Activated naive CD8-positive, alpha-beta T cell treated with anti-CD3 and anti-CD28 coated beads, Interleukin-2, amount 50 U/mL, for 16 hours (primary cell): ENCODE results near the gene SLC35F3.
"Not testable (repeated sequence)": the region's sequence is repeated elsewhere in the genome, so short reads cannot be mapped to it uniquely, and the experiment has no call there.

ENCODE experiments used
- DNase-seq: peaks from one replicate; pipeline ENCODE4 v3.0.0-alpha.2; 2020; ENCODE audit warnings: low read depth, low spot score

SLC35F3 gene

GRCh38 chr1:234288946-234289345, 384.5 kb downstream of the SLC35F3 start:
- no peak for DNase-seq

DNA sequence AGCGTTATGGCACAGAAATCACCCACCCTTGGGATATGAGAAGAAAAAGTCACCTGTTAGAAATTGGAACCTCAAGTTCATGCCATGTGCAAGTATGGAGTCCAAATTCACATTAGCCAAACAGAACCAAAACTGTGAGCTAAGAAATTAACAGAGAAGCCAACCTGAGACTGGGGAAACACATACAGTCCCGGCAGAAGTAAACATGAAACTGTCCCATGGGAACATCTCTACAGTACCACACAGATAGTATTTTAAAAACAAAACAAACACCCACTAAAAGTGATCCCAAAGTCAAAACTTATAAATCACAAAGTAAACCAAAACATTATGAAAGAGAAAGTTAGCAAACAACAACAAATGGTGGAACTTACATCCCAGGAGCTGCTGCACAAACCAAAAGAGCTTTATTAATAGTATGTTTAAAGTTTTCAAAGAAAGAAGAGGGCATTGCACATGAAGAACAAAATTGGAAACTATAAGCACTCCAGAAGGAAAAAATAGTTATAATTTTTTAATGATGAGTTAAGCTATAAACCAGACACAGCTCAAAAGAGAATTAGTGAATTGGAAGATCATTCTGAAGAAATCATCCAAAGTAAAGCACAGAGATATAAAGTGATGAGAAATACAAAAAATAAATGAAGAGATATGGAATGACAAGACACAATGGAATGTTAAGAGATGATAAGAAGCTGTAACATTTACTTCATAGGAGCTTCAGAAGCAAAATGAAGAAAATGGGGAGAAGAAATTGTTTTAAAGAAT, 385.2 kb downstream of the SLC35F3 start:
- no peak for DNase-seq

GRCh38 chr1:234292011-234292410, 387.5 kb downstream of the SLC35F3 start:
- DNase-seq = no peak

- no peak for DNase-seq
Observed at GRCh38 chr1:234292548-234292947, 388.1 kb downstream of the SLC35F3 start.

DNA sequence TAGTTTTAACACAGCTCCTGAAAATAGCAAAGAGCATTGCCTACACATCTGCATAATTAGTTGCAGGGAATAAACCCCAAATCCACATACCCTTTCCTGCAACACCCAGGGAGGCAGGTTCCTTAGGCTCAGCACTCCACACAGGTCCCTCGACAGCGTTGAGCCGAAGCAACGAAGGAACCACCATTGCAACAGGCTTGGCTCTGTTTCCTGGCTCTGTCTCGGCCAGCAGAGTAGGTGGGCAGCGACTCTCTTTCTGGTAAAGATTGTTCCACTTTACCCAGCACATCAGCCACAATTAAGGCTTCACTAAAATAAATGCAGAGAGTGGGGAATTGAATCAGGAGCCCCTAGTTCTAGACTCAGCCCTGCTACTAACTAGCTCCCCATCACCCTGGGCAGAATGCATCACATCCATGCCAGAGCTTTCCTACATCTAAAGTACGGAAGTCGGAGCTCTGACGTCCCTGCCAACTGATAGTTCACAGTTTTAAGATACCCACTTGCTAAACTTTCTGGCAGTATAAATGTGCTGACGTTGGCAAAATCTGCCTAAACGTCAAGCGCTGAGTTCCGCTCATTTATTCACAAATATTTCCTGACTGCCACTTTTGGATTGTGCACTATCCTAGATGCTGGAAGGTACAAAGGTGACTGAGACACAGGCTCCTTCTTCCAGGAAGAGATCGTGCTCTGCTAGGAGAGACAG, 389.8 kb downstream of the SLC35F3 start:
- no peak for DNase-seq

GRCh38 chr1:234295068-234295467, 390.6 kb downstream of the SLC35F3 start:
- DNase-seq = no peak

GRCh38 chr1:234295626-234296025, 391.1 kb downstream of the SLC35F3 start:
- no peak for DNase-seq

DNA sequence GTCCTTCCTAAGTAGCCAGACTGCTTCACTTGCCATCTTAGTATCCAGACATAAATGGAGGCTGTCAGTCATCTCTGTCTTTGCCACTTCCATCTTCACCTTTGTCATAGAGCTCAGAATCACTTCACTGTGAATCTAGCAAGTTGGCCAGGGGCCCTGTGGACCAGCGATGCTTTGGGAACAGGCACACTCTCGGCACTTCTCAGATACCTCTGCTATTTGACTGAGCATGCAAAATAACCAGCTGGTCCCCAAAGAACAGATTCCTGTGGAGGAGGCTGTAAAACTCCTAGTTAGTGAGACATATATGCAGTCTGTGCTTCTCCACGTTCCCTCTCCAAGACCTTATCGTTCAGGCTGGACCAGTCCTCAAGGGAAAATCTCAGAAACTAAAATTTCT, 392.0 kb downstream of the SLC35F3 start:
- DNase-seq = no peak

- DNase-seq = no peak
Observed at GRCh38 chr1:234297668-234298067, 393.2 kb downstream of the SLC35F3 start.

- no peak for DNase-seq
Observed at GRCh38 chr1:234300096-234300495, 395.6 kb downstream of the SLC35F3 start.

DNA sequence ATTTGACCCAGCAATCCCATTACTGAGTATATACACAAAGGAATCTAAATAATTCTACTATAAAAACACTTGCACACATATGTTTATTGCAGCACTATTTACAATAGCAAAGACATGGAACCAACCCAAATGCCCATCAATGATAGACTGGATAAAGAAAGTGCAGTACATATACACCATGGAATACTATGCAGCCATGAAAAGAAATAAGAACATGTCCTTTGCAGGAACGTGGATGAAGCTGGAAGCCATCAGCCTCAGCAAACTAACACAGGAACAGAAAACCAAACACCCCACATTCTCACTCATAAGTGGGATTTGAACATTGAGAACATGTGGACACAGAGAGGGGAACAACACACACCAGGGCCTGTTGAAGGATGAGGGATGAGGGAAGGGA, 397.2 kb downstream of the SLC35F3 start:
- DNase-seq = not testable (repeated sequence)

- no peak for DNase-seq
Observed at GRCh38 chr1:234302354-234302962, 398.0 kb downstream of the SLC35F3 start.

DNA sequence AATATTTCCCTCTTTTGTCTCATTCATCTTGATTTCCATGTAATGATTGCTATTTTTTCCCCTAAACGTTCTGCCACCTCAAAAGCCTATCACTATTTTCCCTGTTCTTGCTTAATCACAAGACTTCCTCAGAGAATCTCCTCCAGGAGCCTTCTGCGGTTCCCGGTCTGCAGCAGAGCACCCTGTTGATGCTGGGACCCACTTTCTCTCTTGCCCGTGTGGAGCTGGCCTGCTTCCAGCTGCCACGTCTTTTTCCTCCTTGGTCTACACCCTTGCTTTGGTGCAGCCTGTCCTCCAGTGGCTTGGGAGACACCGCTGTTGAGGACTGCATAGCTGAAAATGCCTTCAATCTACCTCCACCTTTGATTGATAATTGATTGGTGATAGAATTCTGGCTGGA, 398.8 kb downstream of the SLC35F3 start:
- DNase-seq = no peak

DNA sequence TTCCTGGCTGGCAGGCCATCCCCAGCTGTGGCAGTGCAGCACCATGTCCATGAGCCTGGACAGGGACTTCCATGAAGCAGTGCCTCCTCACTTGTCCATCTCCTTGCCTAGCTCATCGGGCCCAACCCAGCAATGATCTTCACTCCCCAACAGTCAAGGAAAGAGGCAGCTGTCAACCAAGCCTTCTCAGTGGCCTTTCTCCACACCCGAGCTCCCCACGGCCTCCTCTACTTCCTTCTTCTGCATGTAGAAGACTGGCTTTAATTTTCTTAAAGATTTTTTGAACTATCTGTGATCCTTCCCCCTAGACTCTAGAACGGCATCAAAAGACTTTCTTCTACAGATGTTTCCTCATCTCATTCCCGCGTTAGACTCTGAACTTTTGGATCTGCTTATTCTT, 403.2 kb downstream of the SLC35F3 start:
- DNase-seq = no peak

- no peak for DNase-seq
Observed at GRCh38 chr1:234309243-234309597, 404.7 kb downstream of the SLC35F3 start.

DNA sequence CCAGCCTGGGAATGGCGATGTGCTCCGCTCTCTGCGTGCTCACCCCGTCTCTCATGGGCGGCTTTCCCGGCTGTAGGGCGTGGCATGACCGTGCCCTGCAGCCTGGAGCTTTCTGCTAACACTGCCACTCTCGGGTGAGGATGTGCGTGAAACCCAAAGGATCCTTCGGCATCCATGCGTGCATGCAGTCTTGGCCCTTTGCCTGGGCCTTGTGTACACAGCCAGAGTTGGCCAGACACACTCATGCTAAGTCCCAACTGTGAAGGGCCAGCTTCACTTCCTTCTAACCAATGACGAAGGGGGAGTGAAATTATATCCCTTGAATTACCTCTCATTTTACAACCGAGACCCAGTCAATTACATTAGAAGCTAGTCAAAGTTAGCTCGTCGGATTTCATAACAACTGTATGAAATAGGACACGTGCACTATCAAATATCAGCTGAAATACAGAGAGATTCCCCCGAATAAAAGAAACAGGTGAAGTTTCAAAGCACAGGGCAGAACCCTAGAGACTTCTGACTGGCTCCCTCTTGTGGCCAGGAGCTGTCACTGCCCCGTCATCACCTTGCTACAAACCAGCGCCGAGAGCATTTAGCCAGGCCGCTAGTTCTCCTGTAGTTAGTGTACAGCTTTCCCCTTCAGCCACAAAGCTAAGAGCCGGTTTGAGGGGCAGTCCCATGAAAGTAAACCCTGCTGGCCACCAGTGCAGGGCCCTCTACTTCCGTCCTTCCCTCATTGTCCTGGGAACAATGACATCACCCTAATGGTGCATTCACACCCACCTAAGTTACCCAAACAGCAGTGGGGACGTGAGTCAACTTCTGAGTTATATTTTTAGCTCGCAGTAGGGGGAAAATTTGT, 405.4 kb downstream of the SLC35F3 start:
- DNase-seq = peak; percentile 51

- no peak for DNase-seq
Observed at GRCh38 chr1:234310460-234310817, 406.0 kb downstream of the SLC35F3 start.

- no peak for DNase-seq
Observed at GRCh38 chr1:234311414-234311813, 406.9 kb downstream of the SLC35F3 start.

DNA sequence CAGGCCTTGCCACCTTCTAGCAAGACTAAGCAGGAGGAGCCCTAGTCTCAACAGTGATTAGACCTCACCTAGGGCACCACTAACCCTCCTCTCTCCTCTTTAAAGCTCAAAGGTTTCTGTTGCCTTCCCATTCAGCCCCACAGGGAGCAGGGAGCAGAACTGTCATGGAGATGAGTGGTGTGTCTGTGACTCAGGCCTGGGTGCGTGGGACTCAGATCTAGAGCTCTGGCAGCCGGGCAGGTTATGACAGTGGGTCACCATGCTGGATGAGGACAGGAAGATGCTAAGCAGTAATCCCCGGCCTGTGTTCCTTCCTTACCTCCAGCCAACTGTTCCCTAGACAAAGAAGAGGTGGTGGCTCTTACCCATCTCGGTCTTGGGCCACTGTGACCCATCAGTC, 408.7 kb downstream of the SLC35F3 start:
- DNase-seq = no peak

- DNase-seq = no peak
Observed at GRCh38 chr1:234315091-234315541, 410.6 kb downstream of the SLC35F3 start.

DNA sequence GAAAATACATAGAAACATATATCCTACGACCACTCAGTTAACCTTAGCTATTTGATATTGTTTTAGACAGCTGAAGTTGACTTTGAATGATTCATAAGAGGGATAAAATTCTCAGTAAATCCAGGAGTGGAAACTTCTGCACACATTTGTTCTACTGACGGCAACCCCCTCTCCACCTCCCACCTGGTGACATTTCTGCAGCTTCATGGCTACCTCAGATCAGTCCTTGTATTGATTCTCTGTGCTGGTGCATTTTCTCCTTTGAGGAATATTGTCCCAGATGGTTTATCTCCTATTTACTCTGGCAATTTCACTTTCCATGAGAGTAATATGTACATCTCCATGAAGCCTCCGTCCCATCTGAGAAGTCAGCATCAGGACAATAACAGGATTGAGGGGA, 411.1 kb downstream of the SLC35F3 start:
- no peak for DNase-seq

GRCh38 chr1:234316486-234316885, 412.0 kb downstream of the SLC35F3 start:
- no peak for DNase-seq
